Measurements from ENCODE around the gene DNER.

DNER gene

GRCh38 chr2:229319558-229319957, 394.8 kb downstream of the DNER start:
- no peak for DNase-seq

GRCh38 chr2:229314117-229314516, 400.2 kb downstream of the DNER start:
- DNase-seq: no peak

- no peak for DNase-seq
Observed at GRCh38 chr2:229313591-229313990, 400.8 kb downstream of the DNER start.

Data from right hindlimb (tissue), 1 donor.